ENCODE data around the gene MAS1L. TPM values are rescaled to one million over a fixed set of nuclear protein-coding genes. Genes with fewer than 3 reads are reported as not detected.

MAS1L gene
- polyA plus RNA-seq, 2 of the 4 experiments (the other 2 are of a cell fraction): not detected

- H3K27ac ChIP-seq: no peak overlapping the region
- WGBS (ENCODE audit: missing lambda C conversion rate): 13% methylated on average over 4 of the region's 4 CpGs
- FAIRE-seq (no peak), DNase-seq (ENCODE audit: low read depth in 1 of 2, low spot score in 1 of 2) (no peak), ATAC-seq (no peak)
- TF ChIP-seq CBX8 (IDR thresholded peaks at IDR 0.05) (no peak), HMGXB4 (CRISPR knock-in tag; IDR thresholded peaks at IDR 0.05; ENCODE audit: borderline replicate concordance) (no peak), RARB (CRISPR knock-in tag; IDR thresholded peaks at IDR 0.05) (no peak), ZSCAN20 (CRISPR knock-in tag; IDR thresholded peaks at IDR 0.05) (no peak), NPAS2 (CRISPR knock-in tag; IDR thresholded peaks at IDR 0.05; ENCODE audit: borderline replicate concordance) (no peak)
- TF ChIP-seq, protein P1, sequence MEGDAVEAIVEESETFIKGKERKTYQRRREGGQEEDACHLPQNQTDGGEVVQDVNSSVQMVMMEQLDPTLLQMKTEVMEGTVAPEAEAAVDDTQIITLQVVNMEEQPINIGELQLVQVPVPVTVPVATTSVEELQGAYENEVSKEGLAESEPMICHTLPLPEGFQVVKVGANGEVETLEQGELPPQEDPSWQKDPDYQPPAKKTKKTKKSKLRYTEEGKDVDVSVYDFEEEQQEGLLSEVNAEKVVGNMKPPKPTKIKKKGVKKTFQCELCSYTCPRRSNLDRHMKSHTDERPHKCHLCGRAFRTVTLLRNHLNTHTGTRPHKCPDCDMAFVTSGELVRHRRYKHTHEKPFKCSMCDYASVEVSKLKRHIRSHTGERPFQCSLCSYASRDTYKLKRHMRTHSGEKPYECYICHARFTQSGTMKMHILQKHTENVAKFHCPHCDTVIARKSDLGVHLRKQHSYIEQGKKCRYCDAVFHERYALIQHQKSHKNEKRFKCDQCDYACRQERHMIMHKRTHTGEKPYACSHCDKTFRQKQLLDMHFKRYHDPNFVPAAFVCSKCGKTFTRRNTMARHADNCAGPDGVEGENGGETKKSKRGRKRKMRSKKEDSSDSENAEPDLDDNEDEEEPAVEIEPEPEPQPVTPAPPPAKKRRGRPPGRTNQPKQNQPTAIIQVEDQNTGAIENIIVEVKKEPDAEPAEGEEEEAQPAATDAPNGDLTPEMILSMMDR (IDR thresholded peaks at IDR 0.05): no peak
- H3K4me3 ChIP-seq: no peak overlapping the region
- no peak overlapping the region for H3K4me2 ChIP-seq
- CTCF ChIA-PET: no interaction called here
- POLR2A ChIA-PET: no interaction called here
- H3K9me3 ChIP-seq: no peaks in the 10 kb centered on the region
- H3K4me1 ChIP-seq: no peaks in the 10 kb centered on the region
These were observed 9.2 kb upstream of the MAS1L start for GRCh38 chr6:29496961-29497360.

- ChIA-PET CTCF (interaction anchor here (0.6 kb wide), 1 partner anchor 100 kb away, joined by 5 read pairs; no protein-coding TSS in a partner anchor), POLR2A (no interaction called here)
- ATAC-seq (no peak), FAIRE-seq (no peak), DNase-seq (ENCODE audit: low read depth in 1 of 2, low spot score in 1 of 2) (no peak)
- Histone ChIP-seq H3K4me2 (no peak overlapping the region), H3K9me3 (no peaks in the 10 kb centered on the region), H3K27ac (no peak overlapping the region), H3K4me1 (no peaks in the 10 kb centered on the region), H3K4me3 (no peak overlapping the region)
- TF ChIP-seq FOXS1 (CRISPR knock-in tag; IDR thresholded peaks at IDR 0.05) (no peak), MAZ (IDR thresholded peaks at IDR 0.05; ENCODE audit: borderline replicate concordance, low read depth, low read length) (no peak), JUN (IDR thresholded peaks at IDR 0.05) (no peak), CHD2 (IDR thresholded peaks at IDR 0.05; ENCODE audit: low read length, partially characterized antibody) (no peak), USF2 (IDR thresholded peaks at IDR 0.05) (no peak), NR3C1 (IDR thresholded peaks at IDR 0.05) (no peak), E2F6 (IDR thresholded peaks at IDR 0.05; ENCODE audit: borderline replicate concordance, low read depth) (no peak), ZNF302 (CRISPR knock-in tag; IDR thresholded peaks at IDR 0.05) (no peak), CBX8 (IDR thresholded peaks at IDR 0.05) (no peak), KDM1A (IDR thresholded peaks at IDR 0.05; ENCODE audit: low read depth) (no peak), EHF (CRISPR knock-in tag; IDR thresholded peaks at IDR 0.05) (no peak), BHLHE40 (IDR thresholded peaks at IDR 0.05; ENCODE audit: low read depth, low read length) (no peak), RCOR1 (IDR thresholded peaks at IDR 0.05; ENCODE audit: low read depth, low read length) (no peak)
- TF ChIP-seq, protein P1 (IDR thresholded peaks at IDR 0.05): no peak
- WGBS (ENCODE audit: missing lambda C conversion rate): 16% methylated on average over 4 of the region's 4 CpGs
These were observed 7.8 kb upstream of the MAS1L start for GRCh38 chr6:29495571-29495970.

Measured in A549 (cell line).